ENCODE data around the gene CLDN5.

- TF ChIP-seq CTCF (IDR thresholded peaks at IDR 0.05; ENCODE audit: low read length) (no peak), EZH2 (optimal IDR thresholded peaks at IDR 0.05; ENCODE audit: low read depth, low read length) (no peak)
Measured at GRCh38 chr22:19540394-19540793, 16.2 kb upstream of the CLDN5 start.
